ENCODE data around the gene NPTX2.
"Not testable (repeated sequence)": the region's sequence is repeated elsewhere in the genome, so short reads cannot be mapped to it uniquely, and the experiment has no call there.

The NPTX2 gene, protein sequence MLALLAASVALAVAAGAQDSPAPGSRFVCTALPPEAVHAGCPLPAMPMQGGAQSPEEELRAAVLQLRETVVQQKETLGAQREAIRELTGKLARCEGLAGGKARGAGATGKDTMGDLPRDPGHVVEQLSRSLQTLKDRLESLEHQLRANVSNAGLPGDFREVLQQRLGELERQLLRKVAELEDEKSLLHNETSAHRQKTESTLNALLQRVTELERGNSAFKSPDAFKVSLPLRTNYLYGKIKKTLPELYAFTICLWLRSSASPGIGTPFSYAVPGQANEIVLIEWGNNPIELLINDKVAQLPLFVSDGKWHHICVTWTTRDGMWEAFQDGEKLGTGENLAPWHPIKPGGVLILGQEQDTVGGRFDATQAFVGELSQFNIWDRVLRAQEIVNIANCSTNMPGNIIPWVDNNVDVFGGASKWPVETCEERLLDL

DNA sequence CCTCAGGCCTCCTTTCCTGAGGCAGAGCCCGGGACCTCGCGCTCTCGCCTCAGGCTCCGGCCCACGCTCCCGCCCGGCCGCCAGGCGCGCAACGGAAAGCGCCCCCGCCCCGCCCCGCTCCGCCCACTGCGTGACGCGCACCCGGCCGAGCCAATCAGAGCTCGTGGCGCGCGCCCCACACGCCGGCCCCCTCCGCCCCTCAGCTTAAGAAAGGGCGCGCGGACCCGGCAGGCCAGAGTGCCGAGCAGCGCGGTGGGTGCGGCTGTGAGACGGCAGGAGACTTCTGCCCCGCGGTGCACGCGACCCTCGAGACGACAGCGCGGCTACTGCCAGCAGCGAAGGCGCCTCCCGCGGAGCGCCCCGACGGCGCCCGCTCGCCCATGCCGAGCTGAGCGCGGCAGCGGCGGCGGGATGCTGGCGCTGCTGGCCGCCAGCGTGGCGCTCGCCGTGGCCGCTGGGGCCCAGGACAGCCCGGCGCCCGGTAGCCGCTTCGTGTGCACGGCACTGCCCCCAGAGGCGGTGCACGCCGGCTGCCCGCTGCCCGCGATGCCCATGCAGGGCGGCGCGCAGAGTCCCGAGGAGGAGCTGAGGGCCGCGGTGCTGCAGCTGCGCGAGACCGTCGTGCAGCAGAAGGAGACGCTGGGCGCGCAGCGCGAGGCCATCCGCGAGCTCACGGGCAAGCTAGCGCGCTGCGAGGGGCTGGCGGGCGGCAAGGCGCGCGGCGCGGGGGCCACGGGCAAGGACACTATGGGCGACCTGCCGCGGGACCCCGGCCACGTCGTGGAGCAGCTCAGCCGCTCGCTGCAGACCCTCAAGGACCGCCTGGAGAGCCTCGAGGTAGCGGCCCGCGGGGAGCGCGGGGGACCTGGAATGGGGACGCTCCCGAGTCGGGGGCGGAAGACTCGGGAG lies at the start of gene NPTX2:
NPTX2 (plus strand) TSS at position 235 of the 909 bp plus-strand sequence; CDS start at position 412, 177 bp downstream.
- peak; percentile 19 for DNase-seq

DNA sequence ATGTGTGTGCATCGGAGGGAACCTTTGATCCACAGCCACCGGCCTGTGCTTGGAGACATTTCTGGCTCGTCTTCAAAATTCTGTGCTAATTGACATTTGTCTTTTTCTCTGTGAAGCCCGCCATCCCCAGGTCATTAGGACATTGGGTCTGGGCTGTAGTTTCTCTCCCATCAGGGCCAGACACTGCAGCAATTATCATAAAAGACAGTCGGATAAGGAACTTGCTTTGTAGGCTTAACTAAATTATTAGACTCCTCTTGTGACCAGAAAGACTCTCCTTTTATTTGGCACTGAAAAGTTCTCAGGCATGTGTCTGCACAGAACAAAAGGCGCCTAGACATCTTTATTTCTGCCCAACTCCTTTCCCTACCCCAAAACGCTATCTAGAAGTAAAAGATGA lies 49.1 kb upstream of the NPTX2 start:
- DNase-seq = no peak

DNA sequence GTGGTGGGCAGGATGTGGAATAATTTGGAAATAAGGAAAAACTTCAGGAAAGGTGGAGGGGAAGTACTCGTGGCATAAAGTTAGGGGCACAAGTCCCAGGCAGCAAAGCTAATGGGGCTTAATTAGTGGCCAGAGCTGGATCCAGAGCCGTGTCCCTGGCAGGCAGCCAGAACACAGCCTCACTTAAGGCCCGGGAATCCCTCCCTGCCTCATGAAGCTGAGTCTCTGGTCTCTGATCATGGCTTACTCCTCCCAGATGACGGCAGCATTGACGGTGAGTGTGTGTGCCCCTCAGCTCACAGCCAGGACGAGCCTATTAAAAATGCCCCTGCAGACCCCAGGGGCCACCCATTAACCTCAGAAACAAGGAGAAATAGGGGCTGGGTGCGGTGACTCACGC lies 48.2 kb upstream of the NPTX2 start:
- DNase-seq = no peak

DNA sequence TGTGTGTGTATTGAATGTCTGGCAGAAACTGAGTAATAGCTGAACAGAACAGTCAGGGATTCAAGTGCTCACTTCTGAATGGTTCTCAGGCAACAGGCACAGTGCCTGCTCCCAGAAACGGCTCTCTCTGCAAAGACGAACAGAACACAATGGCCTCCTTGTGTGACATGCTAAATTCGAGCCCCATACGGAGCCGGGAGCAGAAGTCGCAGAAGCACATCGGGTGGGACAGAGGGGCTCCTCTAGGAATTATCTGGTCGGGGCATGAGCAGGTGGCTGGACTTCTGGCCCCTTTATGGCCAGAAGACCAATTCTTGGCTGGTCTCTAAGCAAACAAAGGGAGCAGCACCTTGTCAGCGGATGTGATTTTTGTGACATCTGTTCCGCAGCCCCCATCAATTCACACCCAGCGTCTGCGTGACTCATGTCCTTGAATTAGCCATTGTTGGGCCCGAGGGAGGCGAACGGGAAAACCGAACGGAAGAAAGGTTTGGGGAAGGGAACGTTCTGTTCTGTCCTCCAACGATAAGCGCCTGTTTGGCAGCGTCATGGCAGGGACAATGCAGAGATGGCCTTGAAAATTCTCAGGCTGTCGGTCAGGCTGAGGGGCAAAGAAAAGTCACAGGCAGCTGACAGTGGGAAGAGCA lies 47.3 kb upstream of the NPTX2 start:
- no peak for DNase-seq

DNA sequence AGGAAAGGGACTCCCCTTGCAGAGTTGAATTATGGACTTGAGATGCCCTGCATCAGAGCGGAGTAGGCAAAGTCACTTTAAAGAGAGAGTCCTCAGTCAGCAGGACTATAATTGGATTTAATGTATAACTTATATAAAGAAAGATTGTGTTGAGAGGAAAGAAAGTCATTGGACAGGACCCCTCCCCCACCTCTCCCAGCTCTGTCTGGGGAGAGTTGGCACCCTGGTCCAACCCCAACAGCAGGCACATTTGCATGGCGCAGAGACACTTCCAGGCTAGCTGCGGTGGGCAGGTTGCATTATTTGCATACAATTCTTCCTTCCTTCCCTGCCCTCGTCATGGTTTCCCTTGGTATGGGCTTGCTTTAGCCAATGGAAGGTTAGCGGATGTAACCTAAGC lies 46.1 kb upstream of the NPTX2 start:
- DNase-seq = no peak

DNA sequence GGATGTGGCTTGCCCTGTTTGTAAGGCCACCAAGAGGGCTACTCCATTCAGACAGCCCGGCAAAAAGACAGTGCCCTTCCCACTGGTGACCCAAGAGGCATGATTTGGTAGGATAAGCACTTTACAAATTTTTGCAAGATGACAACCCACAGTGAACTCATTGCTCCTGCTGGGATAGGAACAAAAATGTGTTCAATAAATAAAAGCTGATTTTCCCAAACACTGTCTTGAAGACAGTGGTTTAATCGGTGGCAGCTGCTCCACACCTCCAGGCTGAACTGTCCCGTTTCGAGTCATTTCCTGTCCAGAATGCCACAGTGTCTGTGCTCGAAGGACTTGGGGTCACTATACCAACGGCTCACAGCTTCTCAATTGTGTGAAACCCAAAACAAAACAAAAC lies 45.1 kb upstream of the NPTX2 start:
- DNase-seq = no peak

DNA sequence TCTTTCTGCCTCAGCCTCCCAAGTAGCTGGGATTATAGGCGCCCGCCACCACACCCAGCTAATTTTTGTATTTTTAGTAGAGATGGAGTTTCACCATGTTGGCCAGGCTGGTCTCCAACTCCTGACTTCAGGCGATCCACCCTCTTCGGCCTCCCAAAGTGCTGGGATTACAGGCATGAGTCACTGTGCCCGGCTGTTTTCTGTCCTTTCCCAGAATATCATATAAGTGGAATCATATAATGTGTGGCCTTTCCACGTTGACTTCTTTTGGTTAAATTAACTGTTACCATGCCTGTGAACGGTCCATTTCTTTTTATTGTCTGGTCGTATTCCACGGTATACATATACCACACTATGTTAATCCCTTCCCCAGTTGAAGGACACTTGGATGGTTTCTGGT lies 44.4 kb upstream of the NPTX2 start:
- not testable (repeated sequence) for DNase-seq

DNA sequence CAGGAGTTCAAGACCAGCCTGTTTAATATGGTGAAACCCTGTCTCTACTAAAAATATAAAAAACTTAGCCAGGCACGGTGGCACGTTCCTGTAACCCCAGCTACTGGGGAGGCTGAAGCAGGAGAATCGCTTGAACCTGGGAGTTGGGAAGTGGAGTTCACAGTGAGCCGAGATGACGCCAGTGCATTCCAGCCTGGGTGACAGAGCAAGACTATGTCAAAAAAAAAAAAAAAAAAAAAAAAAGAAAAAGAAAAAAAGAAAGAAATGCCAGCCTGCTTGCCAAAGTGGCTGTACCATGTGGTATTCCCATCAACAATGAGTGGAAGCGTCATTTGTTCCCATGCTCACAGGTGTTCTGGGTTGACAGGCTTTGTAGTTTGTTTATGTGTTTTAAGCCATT lies 43.3 kb upstream of the NPTX2 start:
- no peak for DNase-seq

DNA sequence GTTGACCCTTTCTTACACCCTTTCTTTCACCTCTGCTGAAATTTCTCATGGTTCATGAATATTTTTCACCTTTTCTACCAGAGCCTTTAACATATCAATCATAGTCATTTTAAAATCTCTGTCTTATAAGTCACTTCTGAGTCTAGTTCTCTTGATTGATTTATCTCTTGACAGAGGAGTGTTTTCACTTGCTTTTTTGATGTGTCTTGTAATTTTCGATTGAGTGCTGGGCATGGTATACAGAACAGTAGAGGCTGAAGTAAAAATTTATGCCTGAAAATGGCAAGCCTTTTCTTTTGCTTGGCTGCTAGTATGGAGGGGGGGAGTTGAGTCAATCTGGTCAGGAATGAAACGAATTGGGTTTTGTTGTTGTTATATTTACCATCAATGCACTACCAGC lies 41.2 kb upstream of the NPTX2 start:
- DNase-seq = no peak

DNA sequence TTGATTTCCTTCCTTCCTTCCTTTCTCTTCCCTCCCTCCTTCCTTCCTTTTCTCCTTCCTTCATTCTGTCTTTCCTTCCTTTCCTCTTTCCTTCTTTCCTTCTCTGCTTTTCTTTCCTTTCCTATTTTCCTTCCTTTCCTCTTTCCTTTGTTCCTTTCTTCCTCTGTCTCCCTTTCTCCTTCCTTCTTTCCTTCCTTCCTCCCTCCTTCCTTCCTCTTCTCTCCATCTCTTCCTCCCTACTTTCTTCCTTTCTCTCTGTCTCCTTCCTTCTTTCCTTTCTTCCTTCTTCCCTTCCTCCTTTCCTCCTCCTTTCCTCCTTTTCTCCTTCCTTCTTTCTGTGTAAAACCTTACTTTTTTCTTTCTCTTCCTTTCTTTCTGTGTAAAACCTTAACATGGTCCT lies 32.3 kb upstream of the NPTX2 start:
- DNase-seq = no peak

DNA sequence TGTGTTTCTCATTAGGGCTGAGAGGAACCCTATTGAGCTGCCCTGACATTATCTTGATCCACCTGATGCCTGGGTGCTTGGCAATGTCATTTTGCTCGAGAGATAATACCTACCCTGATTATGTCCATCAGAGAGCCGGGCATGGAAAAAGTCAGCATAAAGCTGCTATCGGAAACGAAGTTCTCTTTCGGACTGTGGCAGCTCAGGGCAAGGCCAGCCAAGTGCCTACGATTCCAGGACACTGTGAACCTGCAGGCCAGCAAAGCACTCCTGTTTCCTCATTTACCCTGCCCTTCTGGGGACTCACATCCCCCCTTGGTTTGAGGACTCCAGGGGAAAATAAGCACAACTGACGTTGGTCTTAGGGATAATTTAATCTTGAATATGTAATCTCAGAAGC lies 25.2 kb upstream of the NPTX2 start:
- no peak for DNase-seq

DNA sequence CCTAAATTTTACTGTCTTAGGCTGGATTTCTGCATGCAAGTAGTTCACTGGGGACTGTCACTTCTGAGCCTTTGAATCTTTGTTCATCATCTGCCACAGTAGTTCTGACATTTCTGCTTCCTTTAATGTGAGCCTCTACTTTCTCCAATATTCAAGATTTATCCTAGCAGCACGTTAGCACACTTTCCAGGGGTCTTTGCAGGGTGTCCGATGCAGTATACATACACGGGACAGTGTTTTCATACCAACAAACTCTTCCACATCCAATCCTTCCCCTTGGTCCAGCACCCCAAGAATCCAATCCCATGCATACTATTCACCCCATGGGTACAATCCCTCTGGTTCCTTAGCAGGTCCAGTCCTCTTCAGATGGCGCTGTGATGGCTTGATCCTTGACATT lies 22.7 kb upstream of the NPTX2 start:
- no peak for DNase-seq

DNA sequence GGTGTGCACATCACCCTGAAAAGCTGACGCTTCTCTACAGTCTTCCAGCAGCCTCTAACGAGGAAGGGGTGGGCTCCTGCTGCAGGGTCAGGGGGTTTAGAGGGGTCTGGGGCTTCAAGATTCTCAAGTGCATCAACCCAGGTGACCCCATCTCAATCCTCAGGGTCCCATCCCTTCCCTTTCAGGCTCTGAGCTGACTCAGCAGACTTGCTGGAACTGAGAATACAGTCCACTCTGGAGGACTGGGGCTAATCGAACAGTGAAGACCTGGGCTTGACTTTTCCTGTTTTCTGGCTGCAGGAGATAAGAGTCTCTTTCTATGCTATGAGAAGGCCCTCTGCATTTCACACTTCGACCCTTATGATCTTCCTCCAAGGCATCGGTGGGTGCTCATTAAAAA lies 22.3 kb upstream of the NPTX2 start:
- no peak for DNase-seq

DNA sequence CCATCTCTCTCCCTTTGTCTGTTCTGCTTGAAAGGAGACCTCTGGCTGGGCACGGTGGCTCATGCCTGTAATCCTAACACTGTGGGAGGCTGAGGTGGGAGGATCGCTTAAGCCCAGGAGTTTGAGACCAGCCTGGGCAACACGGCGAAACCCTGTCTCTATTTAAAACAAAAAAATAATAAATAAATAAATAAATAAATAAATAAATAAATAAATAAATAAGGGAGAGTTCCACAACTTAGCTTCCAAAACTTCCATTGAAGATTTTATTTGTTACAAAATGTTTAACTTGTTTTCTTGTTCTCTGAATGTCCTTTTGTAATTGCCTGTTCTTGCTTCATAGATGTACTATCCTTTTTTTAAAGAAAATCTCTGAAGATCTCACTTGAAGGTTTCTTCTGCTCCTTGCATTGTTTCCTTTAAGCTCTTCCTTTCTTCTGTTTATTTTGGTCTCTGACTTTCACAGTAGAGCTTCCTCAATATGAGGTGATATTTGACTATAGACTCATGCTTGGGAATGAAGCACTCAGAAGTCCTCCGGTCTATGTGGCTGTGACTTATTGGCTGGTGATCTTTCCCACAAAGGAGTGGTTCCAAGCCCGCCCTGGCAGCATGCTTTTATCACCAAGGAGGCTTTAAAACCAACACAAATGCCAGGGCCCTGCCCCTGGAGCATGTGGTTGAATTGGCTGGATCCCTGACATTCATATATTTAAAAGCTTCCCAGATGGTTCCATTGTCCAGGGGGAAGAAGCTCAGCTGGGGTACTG lies 18.1 kb upstream of the NPTX2 start:
- no peak for DNase-seq

DNA sequence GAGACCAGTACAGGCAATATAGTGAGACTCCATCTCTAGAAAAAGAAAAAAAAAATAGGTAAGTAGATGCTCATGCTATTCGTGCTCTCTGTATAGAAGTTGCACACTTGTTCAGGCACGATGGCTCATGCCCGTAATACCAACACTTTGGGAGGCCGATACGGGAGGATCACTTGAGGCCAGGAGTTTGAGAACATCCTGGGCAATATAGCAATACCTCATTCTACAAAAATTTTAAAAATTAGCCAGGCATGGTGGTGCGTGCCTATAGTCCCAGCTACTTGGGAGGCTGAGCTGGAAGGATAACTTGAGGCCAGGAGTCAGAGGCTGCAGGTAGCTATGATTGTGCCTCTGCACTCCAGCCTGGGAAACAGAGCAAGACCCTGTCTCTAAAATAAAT lies 17.2 kb upstream of the NPTX2 start:
- no peak for DNase-seq

DNA sequence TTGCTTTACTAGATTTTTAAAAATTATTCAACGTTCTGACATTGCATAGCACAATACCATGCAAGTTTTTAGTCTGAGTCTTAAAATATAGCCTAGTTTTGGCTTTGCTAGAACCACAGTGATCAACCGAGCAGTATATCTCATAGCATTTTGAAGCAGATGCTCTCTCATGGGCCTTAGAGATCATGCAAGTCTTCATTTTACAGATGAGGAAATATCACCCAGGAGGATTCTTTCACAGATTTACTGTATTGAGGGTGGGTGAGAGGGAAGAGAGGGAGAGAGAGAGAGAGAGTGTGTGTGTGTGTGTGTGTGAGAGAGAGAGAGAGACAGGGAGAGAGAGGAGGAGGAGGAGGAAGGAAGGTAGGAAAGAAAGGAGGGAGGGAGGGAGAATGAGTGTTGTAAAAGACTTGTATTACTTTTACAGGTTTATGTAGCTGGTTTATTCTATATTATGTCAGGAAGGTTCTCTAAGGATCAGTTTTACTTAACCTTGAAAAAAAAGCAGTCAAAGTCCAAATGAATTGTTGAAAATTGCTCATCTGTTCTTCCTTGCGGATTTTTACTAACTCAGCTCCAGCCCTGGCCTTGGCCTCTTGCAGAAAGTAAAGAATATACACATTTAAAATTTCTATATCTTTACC lies 14.2 kb upstream of the NPTX2 start:
- no peak for DNase-seq

DNA sequence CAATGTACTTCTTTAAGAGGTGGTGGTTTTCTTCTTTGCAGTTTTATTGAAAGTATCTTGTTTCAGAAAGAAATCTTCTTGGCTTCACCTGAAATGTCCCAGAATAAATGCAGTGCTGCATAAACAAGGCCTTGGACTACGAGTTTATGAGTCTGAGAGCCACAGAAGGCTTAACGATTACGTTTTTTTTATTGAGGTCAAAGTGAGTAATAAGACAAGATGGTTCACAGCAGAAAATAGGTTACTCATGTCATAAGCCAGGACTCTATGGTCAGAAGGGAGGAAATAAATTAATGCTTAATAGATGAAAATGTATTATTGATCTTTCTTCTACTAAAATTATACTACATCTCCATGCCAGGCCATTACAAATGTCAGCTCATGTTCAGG lies 13.7 kb upstream of the NPTX2 start:
- no peak for DNase-seq

DNA sequence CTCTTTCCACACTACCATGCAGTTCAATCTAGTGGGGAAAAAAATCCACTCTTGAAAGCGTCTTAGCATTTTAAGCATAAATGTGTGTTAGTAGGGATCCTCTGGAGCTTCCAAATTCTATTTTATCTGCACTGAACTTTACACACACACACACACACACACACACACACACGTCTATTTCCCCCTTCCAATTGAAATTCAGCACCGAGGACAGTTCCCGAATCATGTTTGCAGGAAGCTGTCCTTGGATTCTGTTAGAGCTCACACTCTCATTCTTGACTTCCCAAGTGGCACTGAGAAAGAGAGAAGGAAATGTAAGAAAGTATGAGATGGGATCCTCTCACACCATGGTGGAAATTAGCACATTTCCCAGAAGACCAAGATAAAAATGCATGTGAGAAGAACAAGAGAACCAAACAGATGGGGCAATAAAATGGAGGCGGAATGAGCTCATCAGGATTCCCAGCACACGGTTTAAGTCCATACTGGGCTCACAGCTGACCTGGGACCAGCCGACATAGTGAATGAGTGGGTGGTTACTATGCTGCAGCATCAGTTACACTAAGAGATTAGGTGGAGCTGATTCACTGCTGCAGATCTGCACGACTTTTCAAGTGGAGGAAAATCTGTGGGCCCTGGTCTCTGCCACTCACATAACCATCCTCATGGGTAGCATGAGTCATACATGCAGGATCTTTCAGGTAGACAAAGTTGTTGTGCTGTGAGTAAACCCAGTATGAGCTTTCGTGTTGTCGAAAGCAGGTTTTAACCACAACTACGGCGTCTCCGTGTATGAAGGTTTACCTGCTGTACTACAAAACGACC lies 3.3 kb upstream of the NPTX2 start:
- no peak for DNase-seq

DNA sequence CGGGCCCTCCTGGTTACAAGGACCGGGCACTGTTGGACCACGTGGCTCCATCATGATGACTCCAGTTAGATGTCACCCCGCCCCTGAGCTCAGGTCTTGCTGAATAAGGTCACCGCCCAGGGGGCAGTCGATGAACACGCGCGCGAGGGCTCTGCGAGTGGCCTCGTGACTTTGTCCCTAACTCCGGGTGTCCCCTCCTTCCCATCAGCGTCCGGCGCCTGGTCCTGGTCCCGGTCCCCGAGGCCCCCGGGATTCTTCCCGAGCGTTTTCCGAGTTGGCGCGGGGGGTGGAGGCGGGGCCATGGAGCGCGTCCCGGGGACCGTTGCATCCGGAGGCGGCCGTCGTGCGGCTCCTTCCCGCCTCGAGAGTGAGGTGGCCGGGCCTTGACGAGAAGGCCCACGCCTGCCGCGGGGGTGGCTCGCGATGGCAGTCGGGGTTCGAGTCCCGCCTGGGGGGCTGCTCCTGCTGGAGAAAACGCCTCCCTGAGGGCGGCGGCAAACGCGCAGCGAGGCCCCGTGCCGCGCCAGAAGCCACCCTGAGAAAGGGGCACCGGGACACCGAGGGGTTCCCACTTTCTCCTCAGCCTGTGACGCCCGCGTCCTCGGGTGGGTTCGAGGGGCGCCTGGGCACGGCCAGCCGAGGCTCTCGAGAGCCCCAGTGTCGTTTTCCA lies 569 bp upstream of the NPTX2 start:
- DNase-seq = no peak

DNA sequence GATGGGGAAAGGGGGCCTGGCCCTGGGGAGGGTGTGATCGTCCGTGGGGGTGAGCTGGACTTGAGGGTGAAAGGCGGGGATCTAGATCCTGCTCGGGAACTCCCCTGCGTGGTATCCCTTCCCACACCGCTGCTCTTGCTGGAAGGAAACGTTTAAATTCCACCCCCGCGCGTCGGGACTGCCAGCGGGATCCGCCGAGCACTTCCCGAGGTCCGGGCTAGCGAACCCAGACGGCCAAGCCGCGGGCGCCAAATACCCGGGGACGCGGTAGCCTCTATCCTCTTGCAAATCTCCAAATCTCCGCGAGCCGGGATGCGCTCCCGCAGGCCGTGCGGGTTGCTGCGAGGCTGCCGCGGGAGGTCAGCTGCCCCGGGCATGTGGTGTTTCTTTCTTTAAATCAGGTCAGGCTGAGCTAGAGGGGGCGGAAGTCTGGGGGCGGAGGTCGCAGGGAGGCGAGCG lies 904 bp downstream of the NPTX2 start:
- DNase-seq = no peak

DNA sequence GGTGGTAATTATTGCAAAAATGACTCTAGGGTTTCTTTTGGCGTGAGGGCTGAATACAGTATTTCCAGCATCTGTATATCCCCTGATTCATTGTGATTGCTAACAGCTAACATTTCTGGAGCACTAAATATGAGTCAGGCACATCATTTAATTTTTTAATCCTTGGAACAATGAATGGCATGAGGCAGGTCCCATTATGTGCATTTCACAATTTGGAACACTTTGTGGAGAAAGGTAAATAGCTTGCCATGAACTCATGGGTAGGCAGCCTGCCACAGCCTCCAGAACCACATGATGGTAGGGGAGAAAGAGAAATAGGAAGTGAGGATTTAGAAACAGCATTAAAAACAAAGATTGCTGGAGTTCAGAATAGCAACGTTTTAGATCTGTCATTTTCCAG lies 1.7 kb downstream of the NPTX2 start:
- DNase-seq = no peak
